IMR-90 (cell line): ENCODE data around the gene DCHS1. TPM values are rescaled to one million over a fixed set of nuclear protein-coding genes. Genes with fewer than 3 reads are reported as not detected.
A peak's percentile ranks its signal among the peaks of the same experiment; 100 is the strongest.

Experiments used
- ATAC-seq: fragments of 200-7000 bp; cut with Tn5 transposase; 2 replicates; pipeline ENCODE4 v1.9.1; 2020; ENCODE audit warnings: low read depth, mild to moderate bottlenecking, moderate library complexity
- BruUV-seq: library from RNA; stranded (reverse); fragments of 400-500 nt; replicated peaks from 2 replicates; lab custom pipeline; 2021; lab: Mats Ljungman, UMichigan
- CTCF ChIA-PET: fragments of 300-600 bp; formaldehyde crosslinking; extraction: SDS; loops from one replicate; lab custom pipeline; 2021; ENCODE audit warnings: antibody characterized with exemption; lab: Yijun Ruan, JAX
- POLR2A ChIA-PET: fragments of 300-600 bp; sonication (Branson Sonifier 250); formaldehyde crosslinking; loops from one replicate; lab custom pipeline; 2022; ENCODE audit warnings: antibody characterized with exemption; ENCODE audit not compliant: unreplicated experiment; lab: Charles Lee
- DNase-seq: peaks from one replicate; pipeline ENCODE4 v3.0.0; 2013
- H2AFZ ChIP-seq: replicated peaks from 2 replicates; pipeline ENCODE3; 2013; ENCODE audit warnings: low read length, mild to moderate bottlenecking; ENCODE audit not compliant: poor library complexity
- H2AK5ac ChIP-seq: 2 replicates; pipeline ENCODE4 v1.6.1; 2013; ENCODE audit warnings: low read depth, low read length, inconsistent platforms
- H2AK9ac ChIP-seq: replicated peaks from 2 replicates; pipeline ENCODE3; 2013; ENCODE audit warnings: mild to moderate bottlenecking, low read depth, low read length, moderate library complexity; ENCODE audit not compliant: poor library complexity
- H2BK120ac ChIP-seq: 2 replicates; pipeline ENCODE4 v1.6.1; 2013; ENCODE audit warnings: low read depth, low read length, inconsistent platforms
- H2BK15ac ChIP-seq: 3 replicates; pipeline ENCODE4 v1.6.1; 2013; ENCODE audit warnings: low read depth, low read length, inconsistent platforms
- H2BK20ac ChIP-seq: 2 replicates; pipeline ENCODE4 v1.6.1; 2013; ENCODE audit warnings: low read depth, mild to moderate bottlenecking, inconsistent platforms, low read length, moderate library complexity
- H2BK5ac ChIP-seq: 2 replicates; pipeline ENCODE4 v1.6.1; 2013; ENCODE audit warnings: mild to moderate bottlenecking, low read depth, low read length, inconsistent platforms; ENCODE audit not compliant: poor library complexity, severe bottlenecking
- H3K14ac ChIP-seq: replicated peaks from 2 replicates; pipeline ENCODE4 v1.6.1; 2013; ENCODE audit warnings: low read depth, low read length, inconsistent platforms
- H3K18ac ChIP-seq: 2 replicates; pipeline ENCODE4 v1.6.1; 2013; ENCODE audit warnings: low read depth, low read length, control low read depth
- H3K23ac ChIP-seq: 2 replicates; pipeline ENCODE4 v1.6.1; 2013; ENCODE audit warnings: low read depth, low read length, inconsistent platforms
- H3K27ac ChIP-seq: 2 replicates; pipeline ENCODE4 v1.5.1; 2013; ENCODE audit warnings: mild to moderate bottlenecking, control low read depth, low read length; ENCODE audit not compliant: insufficient read depth
- H3K27me3 ChIP-seq: 2 replicates; pipeline ENCODE4 v1.6.1; 2013; ENCODE audit warnings: low read length; ENCODE audit not compliant: control insufficient read depth, insufficient read depth
- H3K36me3 ChIP-seq: 2 replicates; pipeline ENCODE4 v1.6.1; 2013; ENCODE audit warnings: low read length, mixed read lengths; ENCODE audit not compliant: control insufficient read depth, insufficient read depth
- H3K4ac ChIP-seq: 2 replicates; pipeline ENCODE4 v1.6.1; 2013; ENCODE audit warnings: low read depth, low read length, inconsistent platforms
- H3K4me1 ChIP-seq: 2 replicates; pipeline ENCODE4 v1.6.1; 2013; ENCODE audit warnings: low read length, mixed read lengths; ENCODE audit not compliant: control insufficient read depth, insufficient read depth
- H3K4me2 ChIP-seq: 2 replicates; pipeline ENCODE4 v1.6.1; 2013; ENCODE audit warnings: low read depth, mild to moderate bottlenecking, control low read depth, low read length, moderate library complexity
- H3K4me3 ChIP-seq: 2 replicates; pipeline ENCODE4 v1.5.1; 2013; ENCODE audit warnings: low read depth, mild to moderate bottlenecking, control low read depth, low read length, moderate library complexity; ENCODE audit not compliant: insufficient read depth
- H3K56ac ChIP-seq: 2 replicates; pipeline ENCODE4 v1.6.1; 2013; ENCODE audit warnings: low read length, inconsistent platforms; ENCODE audit not compliant: insufficient read depth; ENCODE audit errors: extremely low read depth
- H3K79me1 ChIP-seq, 2 experiments: 2 replicates each; pipeline ENCODE4 v1.6.1; 2013; ENCODE audit warnings: low read length in 2 of 2, inconsistent platforms in 1 of 2, low read depth in 1 of 2
- H3K9ac ChIP-seq: 2 replicates; pipeline ENCODE4 v1.6.1; 2013; ENCODE audit warnings: low read depth, low read length, control low read depth
- H3K9me1 ChIP-seq: 2 replicates; pipeline ENCODE4 v1.6.1; 2013; ENCODE audit warnings: low read length, inconsistent platforms; ENCODE audit not compliant: insufficient read depth
- H3K9me3 ChIP-seq: 2 replicates; pipeline ENCODE4 v1.6.1; 2013; ENCODE audit warnings: low read length; ENCODE audit not compliant: control insufficient read depth, insufficient read depth
- H4K20me1 ChIP-seq: 2 replicates; pipeline ENCODE4 v1.6.1; 2013; ENCODE audit warnings: low read length, inconsistent platforms; ENCODE audit not compliant: insufficient read depth
- H4K5ac ChIP-seq: 2 replicates; pipeline ENCODE4 v1.6.1; 2013; ENCODE audit warnings: mild to moderate bottlenecking, low read depth, low read length, control low read depth
- H4K8ac ChIP-seq, 2 experiments: 2 replicates each; pipeline ENCODE4 v1.6.1; 2013; ENCODE audit warnings: low read depth in 2 of 2, low read length in 2 of 2, control low read depth in 1 of 2, inconsistent platforms in 1 of 2
- H4K91ac ChIP-seq: 2 replicates; pipeline ENCODE4 v1.6.1; 2013; ENCODE audit warnings: low read depth, low read length, inconsistent platforms; ENCODE audit not compliant: insufficient read depth
- CHD1 ChIP-seq: IDR thresholded peaks from 2 replicates; pipeline ENCODE4 v1.6.1; 2012; ENCODE audit warnings: low read depth, low read length, improper control_type of control experiment
- FOS ChIP-seq: fragments of 150-350 bp; IDR thresholded peaks from 2 replicates; pipeline ENCODE4 v1.6.1; 2016; ENCODE audit warnings: low read depth, low read length
- MAZ ChIP-seq: IDR thresholded peaks from 2 replicates; pipeline ENCODE4 v1.6.1; 2012; ENCODE audit warnings: low read depth, mild to moderate bottlenecking, low read length, improper control_type of control experiment, moderate library complexity, borderline replicate concordance
- MXI1 ChIP-seq: IDR thresholded peaks from 2 replicates; pipeline ENCODE4 v1.6.1; 2012; ENCODE audit warnings: low read depth, mild to moderate bottlenecking, low read length, moderate library complexity, borderline replicate concordance
- NFE2L2 ChIP-seq: fragments of 150-350 bp; IDR thresholded peaks from 2 replicates; pipeline ENCODE4 v1.6.1; 2016; ENCODE audit warnings: low read depth, mild to moderate bottlenecking, low read length
- POLR2A ChIP-seq: IDR thresholded peaks from 2 replicates; pipeline ENCODE4 v1.6.1; 2012; ENCODE audit warnings: mild to moderate bottlenecking, low read depth, low read length
- RAD21 ChIP-seq: IDR thresholded peaks from 2 replicates; pipeline ENCODE4 v1.6.1; 2012; ENCODE audit warnings: low read length, improper control_type of control experiment
- RCOR1 ChIP-seq: IDR thresholded peaks from 2 replicates; pipeline ENCODE4 v1.6.1; 2012; ENCODE audit warnings: mild to moderate bottlenecking, low read length, improper control_type of control experiment; ENCODE audit not compliant: insufficient replicate concordance
- RFX5 ChIP-seq: IDR thresholded peaks from 2 replicates; pipeline ENCODE4 v1.8.0; 2012; ENCODE audit warnings: low read depth, mild to moderate bottlenecking, low read length, moderate library complexity
- SMC3 ChIP-seq: fragments of 150-350 bp; IDR thresholded peaks from 2 replicates; pipeline ENCODE4 v1.6.1; 2016; ENCODE audit warnings: low read depth, mild to moderate bottlenecking, antibody characterized with exemption, low read length, moderate library complexity
- USF2 ChIP-seq: fragments of 150-350 bp; IDR thresholded peaks from 2 replicates; pipeline ENCODE4 v1.6.1; 2017; ENCODE audit warnings: mild to moderate bottlenecking, antibody characterized with exemption, low read length, low read depth
- WGBS, 2 experiments: methylation state at CpG; one replicate each; pipeline versions ENCODE4 v1.1.5 to v1.1.7; 2013; ENCODE audit warnings: missing lambda C conversion rate in 2 of 2; ENCODE audit not compliant: insufficient read length in 1 of 2; ENCODE audit errors: extremely low coverage in 2 of 2; 5-methylcytosine and 5-hydroxymethylcytosine counted together
- dilution Hi-C: fragments of 300-500 bp; cut with HindIII; formaldehyde crosslinking; loops from one replicate; pipeline ENCODE4 v1.14.3; 2018; ENCODE audit warnings: low sequenced_read_pairs; ENCODE audit not compliant: unreplicated experiment
- in situ Hi-C: fragments of 300-500 bp; cut with MboI; formaldehyde crosslinking; loops from 3 replicates; pipeline ENCODE4 v1.14.3; 2019; ENCODE audit warnings: low sequenced_read_pairs, inconsistent platforms, mixed read lengths
- intact Hi-C: fragments of 100-400 bp; cut with micrococcal nuclease; formaldehyde crosslinking; loops from 2 replicates; pipeline ENCODE4 v1.10.0; 2022
- polyA plus RNA-seq, 3 experiments: library from polyadenylated mRNA; depleted of rRNA; stranded (reverse); fragments of >200 nt; gene quantifications; 2 replicates each; pipeline ENCODE4 v1.2.3, GENCODE V29; 2012; ENCODE audit warnings: low replicate concordance in 1 of 3
- total RNA-seq: library from RNA; depleted of rRNA; stranded (reverse); fragments of >200 nt; gene quantifications from 2 replicates; pipeline ENCODE4 v1.2.3, GENCODE V29; 2012
- TF ChIP-seq, protein P1 (sequence below): fragments of 150-350 bp; IDR thresholded peaks from 2 replicates; pipeline ENCODE4 v1.6.1; 2016; ENCODE audit warnings: low read depth, mild to moderate bottlenecking, low read length, moderate library complexity, borderline replicate concordance
- TF ChIP-seq, protein P2 (sequence below): conservative IDR thresholded peaks from 2 replicates; pipeline ENCODE4 v1.5.1; 2012; ENCODE audit warnings: mild to moderate bottlenecking, low read depth, low read length, improper control_type of control experiment

Gene DCHS1
- total and polyA plus RNA-seq, 2 of the 4 experiments (the other 2 are of a cell fraction): 1.4 to 3.3 TPM

DNA sequence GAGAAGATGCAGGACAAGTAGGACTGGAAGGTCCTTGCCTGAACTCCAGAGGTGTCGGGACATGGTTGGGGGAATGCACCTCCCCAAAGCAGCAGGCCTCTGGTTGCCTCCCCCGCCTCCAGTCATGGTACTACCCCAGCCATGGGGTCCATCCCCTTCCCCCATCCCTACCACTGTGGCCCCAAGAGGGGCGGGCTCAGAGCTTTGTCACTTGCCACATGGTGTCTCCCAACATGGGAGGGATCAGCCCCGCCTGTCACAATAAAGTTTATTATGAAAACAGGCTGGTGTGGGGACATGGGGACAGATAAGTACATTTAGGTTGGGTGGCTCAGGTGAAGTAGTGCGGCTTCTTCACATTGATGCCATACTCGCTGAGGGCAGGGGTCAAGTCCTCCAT is 45.0 kb downstream of the DCHS1 start (continued):
- TF ChIP-seq RFX5: no peak

DNA sequence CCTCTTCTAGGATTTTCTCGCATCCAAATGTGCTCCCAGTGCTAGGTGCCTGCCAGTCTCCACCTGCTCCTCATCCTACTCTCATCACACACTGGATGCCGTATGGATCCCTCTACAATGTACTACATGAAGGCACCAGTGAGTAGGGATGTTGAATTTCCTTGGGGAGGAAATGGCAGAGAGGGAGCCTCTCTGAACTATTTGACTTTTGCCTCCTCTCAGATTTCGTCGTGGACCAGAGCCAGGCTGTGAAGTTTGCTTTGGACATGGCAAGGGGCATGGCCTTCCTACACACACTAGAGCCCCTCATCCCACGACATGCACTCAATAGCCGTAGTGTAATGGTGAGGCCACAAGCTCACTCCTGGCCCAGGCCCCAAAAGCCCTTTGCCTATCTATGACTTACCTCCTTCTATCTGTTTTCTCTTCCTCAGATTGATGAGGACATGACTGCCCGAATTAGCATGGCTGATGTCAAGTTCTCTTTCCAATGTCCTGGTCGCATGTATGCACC is 46.0 kb downstream of the DCHS1 start:
- POLR2A ChIA-PET: interaction anchor here (1.7 kb wide), 1 partner anchor 8 kb away, joined by 4 read pairs; no protein-coding TSS in a partner anchor
- TSS peak; percentile 53 for BruUV-seq

More for the DNA sequence above, 46.0 kb downstream of the DCHS1 start:
- Histone ChIP-seq H4K20me1 (peaks cover 8% of the 10 kb centered on the region), H3K18ac (no peak overlapping the region), H3K36me3 (peaks cover 46% of the 10 kb centered on the region), H3K79me1 (peaks cover 31 to 66% of the 10 kb centered on the region in 2 experiments), H3K56ac (no peak overlapping the region), H3K27ac (peak overlapping the region; percentile 30; the same call in 1 of the 2 replicates), H3K4me3 (no peak overlapping the region), H2AFZ (no peak overlapping the region), H3K9me3 (no peaks in the 10 kb centered on the region), H3K9me1 (peaks cover 29% of the 10 kb centered on the region), H3K14ac (no peak overlapping the region), H3K4me1 (peaks cover 31% of the 10 kb centered on the region), H2AK9ac (peak overlapping the region; percentile 47), H4K8ac (peak overlapping the region; percentile 7 to 13; a peak in 1 of 4 replicates), H4K91ac (no peak overlapping the region), H2BK20ac (no peak overlapping the region), H3K9ac (no peak overlapping the region), H3K27me3 (no peaks in the 10 kb centered on the region), H2BK120ac (no peak overlapping the region), H4K5ac (peak overlapping the region; percentile 27; the same call in 1 of the 2 replicates), H2AK5ac (peak overlapping the region; percentile 44; the same call in 1 of the 2 replicates), H3K4me2 (no peak overlapping the region), H2BK5ac (peak overlapping the region; percentile 27), H2BK15ac (no peak overlapping the region), H3K23ac (peak overlapping the region; percentile 40; the same call in 1 of the 2 replicates), H3K4ac (peak overlapping the region; percentile 89; the same call in 1 of the 2 replicates)
- WGBS, 2 experiments: 100% methylated on average over 2 of the region's 8 CpGs; no CpG with 5 or more reads in 1 of the 2 experiments
- intact Hi-C loops: no loop called here
- ATAC-seq: no peak
- TF ChIP-seq USF2 (no peak), POLR2A (no peak), CHD1 (no peak), MXI1 (no peak), RFX5 (no peak), SMC3 (no peak), FOS (no peak), RCOR1 (no peak), RAD21 (no peak), MAZ (no peak), NFE2L2 (no peak)
- TF ChIP-seq, protein P1, sequence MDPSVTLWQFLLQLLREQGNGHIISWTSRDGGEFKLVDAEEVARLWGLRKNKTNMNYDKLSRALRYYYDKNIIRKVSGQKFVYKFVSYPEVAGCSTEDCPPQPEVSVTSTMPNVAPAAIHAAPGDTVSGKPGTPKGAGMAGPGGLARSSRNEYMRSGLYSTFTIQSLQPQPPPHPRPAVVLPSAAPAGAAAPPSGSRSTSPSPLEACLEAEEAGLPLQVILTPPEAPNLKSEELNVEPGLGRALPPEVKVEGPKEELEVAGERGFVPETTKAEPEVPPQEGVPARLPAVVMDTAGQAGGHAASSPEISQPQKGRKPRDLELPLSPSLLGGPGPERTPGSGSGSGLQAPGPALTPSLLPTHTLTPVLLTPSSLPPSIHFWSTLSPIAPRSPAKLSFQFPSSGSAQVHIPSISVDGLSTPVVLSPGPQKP: no peak
- TF ChIP-seq, protein P2, sequence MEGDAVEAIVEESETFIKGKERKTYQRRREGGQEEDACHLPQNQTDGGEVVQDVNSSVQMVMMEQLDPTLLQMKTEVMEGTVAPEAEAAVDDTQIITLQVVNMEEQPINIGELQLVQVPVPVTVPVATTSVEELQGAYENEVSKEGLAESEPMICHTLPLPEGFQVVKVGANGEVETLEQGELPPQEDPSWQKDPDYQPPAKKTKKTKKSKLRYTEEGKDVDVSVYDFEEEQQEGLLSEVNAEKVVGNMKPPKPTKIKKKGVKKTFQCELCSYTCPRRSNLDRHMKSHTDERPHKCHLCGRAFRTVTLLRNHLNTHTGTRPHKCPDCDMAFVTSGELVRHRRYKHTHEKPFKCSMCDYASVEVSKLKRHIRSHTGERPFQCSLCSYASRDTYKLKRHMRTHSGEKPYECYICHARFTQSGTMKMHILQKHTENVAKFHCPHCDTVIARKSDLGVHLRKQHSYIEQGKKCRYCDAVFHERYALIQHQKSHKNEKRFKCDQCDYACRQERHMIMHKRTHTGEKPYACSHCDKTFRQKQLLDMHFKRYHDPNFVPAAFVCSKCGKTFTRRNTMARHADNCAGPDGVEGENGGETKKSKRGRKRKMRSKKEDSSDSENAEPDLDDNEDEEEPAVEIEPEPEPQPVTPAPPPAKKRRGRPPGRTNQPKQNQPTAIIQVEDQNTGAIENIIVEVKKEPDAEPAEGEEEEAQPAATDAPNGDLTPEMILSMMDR: no peak
- dilution Hi-C loops: no loop called here
- DNase-seq: no peak
- in situ Hi-C loops: no loop called here
- CTCF ChIA-PET: no interaction called here
